Chondrocyte (in vitro differentiated cells): ENCODE results near the gene ARPC1B. TPM values are rescaled to one million over a fixed set of nuclear protein-coding genes. Genes with fewer than 3 reads are reported as not detected.
"Not testable (repeated sequence)": the region's sequence is repeated elsewhere in the genome, so short reads cannot be mapped to it uniquely, and the experiment has no call there.

Source experiments
- DNase-seq: peaks from one replicate; pipeline ENCODE4 v3.0.0; 2021; ENCODE audit warnings: mixed read lengths, low spot score
- H3K27ac Mint-ChIP-seq: one replicate; pipeline ENCODE4 v1.8.0; 2021; ENCODE audit warnings: mild to moderate bottlenecking, moderate library complexity, mixed read lengths; ENCODE audit not compliant: unreplicated experiment
- H3K27me3 Mint-ChIP-seq: 2 replicates; pipeline ENCODE4 v1.8.0; 2021; ENCODE audit warnings: low read depth, mixed read lengths
- H3K36me3 Mint-ChIP-seq: 2 replicates; pipeline ENCODE4 v1.8.0; 2021; ENCODE audit warnings: low read depth, mixed read lengths
- H3K4me1 Mint-ChIP-seq: 2 replicates; pipeline ENCODE4 v1.8.0; 2021; ENCODE audit warnings: low read depth, mild to moderate bottlenecking, mixed read lengths
- H3K4me3 Mint-ChIP-seq: one replicate; pipeline ENCODE4 v1.8.0; 2021; ENCODE audit warnings: mild to moderate bottlenecking, moderate library complexity, mixed read lengths; ENCODE audit not compliant: unreplicated experiment
- H3K9me3 Mint-ChIP-seq: 2 replicates; pipeline ENCODE4 v1.8.0; 2021; ENCODE audit warnings: low read depth, mixed read lengths
- CTCF ChIP-seq: fragments of 200-600 bp; sonication (generic); IDR thresholded peaks from 2 replicates; pipeline ENCODE4 v1.5.0; 2021; ENCODE audit warnings: antibody characterized with exemption, mild to moderate bottlenecking, moderate library complexity
- total RNA-seq: library from RNA; stranded (reverse); gene quantifications from 3 replicates; pipeline ENCODE4 v1.2.1, GENCODE V29; 2021

The ARPC1B gene
- total RNA-seq, 1 donor from 2014 or later, result 130 TPM

- Mint-ChIP-seq H3K4me1 (no peaks in the 10 kb centered on the region), H3K27me3 (no peaks in the 10 kb centered on the region), H3K9me3 (no peaks in the 10 kb centered on the region), H3K4me3 (no peak overlapping the region), H3K36me3 (peaks cover 19% of the 10 kb centered on the region), H3K27ac (peak overlapping the region; percentile 45)
- TF ChIP-seq CTCF, result no peak
- no peak for DNase-seq
Observed at GRCh38 chr7:99422186-99422585, 47.7 kb downstream of the ARPC1B start.

GRCh38 chr7:99422625-99423024 lies 48.1 kb downstream of the ARPC1B start:
- Mint-ChIP-seq H3K9me3 (no peaks in the 10 kb centered on the region), H3K27ac (no peak overlapping the region), H3K4me3 (no peak overlapping the region), H3K36me3 (peaks cover 14% of the 10 kb centered on the region), H3K4me1 (no peaks in the 10 kb centered on the region), H3K27me3 (no peaks in the 10 kb centered on the region)
- TF ChIP-seq CTCF, result no peak
- DNase-seq, result no peak

DNA sequence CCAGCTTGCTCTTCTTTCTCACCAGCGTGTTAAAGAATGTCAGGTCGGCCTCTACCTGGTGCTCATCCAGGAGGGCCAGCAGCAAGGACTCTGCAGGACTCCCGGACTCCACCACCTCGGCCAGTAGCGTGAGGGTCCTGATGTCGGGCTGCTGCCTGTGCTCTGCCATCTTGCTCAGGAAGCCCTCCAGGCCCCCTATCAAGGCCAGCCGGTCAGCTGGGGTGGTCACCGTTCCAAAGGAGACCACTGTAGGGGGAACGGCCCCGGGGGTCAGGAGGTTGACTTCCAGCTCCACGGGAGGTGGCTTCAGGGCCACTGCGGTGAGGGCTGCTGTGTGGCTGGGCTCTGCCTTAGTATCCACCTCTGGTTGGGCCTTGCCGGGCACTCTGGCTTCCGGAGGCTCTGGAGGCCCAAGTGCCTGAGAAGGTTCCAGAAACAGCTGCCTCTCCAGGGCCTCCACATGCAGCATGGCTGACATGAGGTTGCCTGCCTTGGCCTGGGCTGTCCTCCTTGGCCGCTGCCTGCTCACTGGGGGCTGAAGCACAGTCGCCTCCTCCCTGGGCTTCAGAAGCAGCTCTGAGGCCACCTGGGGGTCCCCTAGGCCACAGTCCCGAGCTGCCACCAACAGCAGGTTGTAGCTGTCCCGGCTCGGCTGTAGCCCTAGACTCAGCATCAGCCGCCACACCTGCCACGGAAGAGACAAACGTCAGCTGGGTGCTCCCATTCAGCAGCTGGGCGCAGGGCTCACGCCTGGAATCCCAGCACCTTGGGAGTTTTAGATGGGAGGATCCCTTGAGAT lies 50.6 kb downstream of the ARPC1B start:
- Mint-ChIP-seq H3K4me3 (no peak overlapping the region), H3K36me3 (peaks cover 16% of the 10 kb centered on the region), H3K4me1 (no peaks in the 10 kb centered on the region), H3K27ac (no peak overlapping the region), H3K9me3 (no peaks in the 10 kb centered on the region), H3K27me3 (no peaks in the 10 kb centered on the region)
- DNase-seq, result no peak
- TF ChIP-seq CTCF, result no peak

- Mint-ChIP-seq H3K9me3 (no peaks in the 10 kb centered on the region), H3K27ac (no peak overlapping the region), H3K4me3 (no peak overlapping the region), H3K36me3 (peaks cover 15% of the 10 kb centered on the region), H3K4me1 (no peaks in the 10 kb centered on the region), H3K27me3 (no peaks in the 10 kb centered on the region)
- no peak for DNase-seq
- TF ChIP-seq CTCF, result no peak
Observed at GRCh38 chr7:99428972-99429566, 54.5 kb downstream of the ARPC1B start.

- no peak for DNase-seq
- Mint-ChIP-seq H3K4me3 (no peak overlapping the region), H3K36me3 (peaks cover 15% of the 10 kb centered on the region)
Observed at GRCh38 chr7:99429756-99430155, 55.2 kb downstream of the ARPC1B start.

GRCh38 chr7:99431756-99432540 lies 57.4 kb downstream of the ARPC1B start:
- DNase-seq, H3K27me3 Mint-ChIP-seq, H3K27ac Mint-ChIP-seq, H3K9me3 Mint-ChIP-seq, H3K4me3 Mint-ChIP-seq, H3K4me1 Mint-ChIP-seq: not testable (repeated sequence)
- peaks cover 14% of the 10 kb centered on the region for H3K36me3 Mint-ChIP-seq

More at GRCh38 chr7:99429756-99430155, 55.2 kb downstream of the ARPC1B start:
- no peak for TF ChIP-seq CTCF
- no peaks in the 10 kb centered on the region for H3K4me1 Mint-ChIP-seq
- no peaks in the 10 kb centered on the region for H3K27me3 Mint-ChIP-seq
- H3K27ac Mint-ChIP-seq, result no peak overlapping the region
- no peaks in the 10 kb centered on the region for H3K9me3 Mint-ChIP-seq
